ENCODE data around the gene CFLAR. TPM values are rescaled to one million over a fixed set of nuclear protein-coding genes. Genes with fewer than 3 reads are reported as not detected.
A peak's percentile ranks its signal among the peaks of the same experiment; 100 is the strongest.

CFLAR gene
- total RNA-seq, 1 experiment from 2014 or later: 7.6 TPM

- H4K91ac ChIP-seq (ENCODE audit: insufficient read length, low read depth, low read length): no peak overlapping the region
- H2BK20ac ChIP-seq (ENCODE audit: low read depth, low read length, poor library complexity, severe bottlenecking): no peak overlapping the region
- H3K27me3 ChIP-seq (ENCODE audit: insufficient read depth, low read length): no peaks in the 10 kb centered on the region
- H3K4ac ChIP-seq (ENCODE audit: low read depth, low read length): no peak overlapping the region
- H2BK12ac ChIP-seq (ENCODE audit: insufficient read length, low read depth, low read length): no peak overlapping the region
- no peaks in the 10 kb centered on the region for H3K79me1 ChIP-seq (ENCODE audit: insufficient read depth, low read depth, low read length, poor library complexity, severe bottlenecking)
- no peak overlapping the region for H4K5ac ChIP-seq (ENCODE audit: insufficient read length, low read depth, low read length)
- peaks cover 1% of the 10 kb centered on the region; the same call in 1 of the 2 replicates for H3K27me3 Mint-ChIP-seq (ENCODE audit: low read depth)
- H2AFZ ChIP-seq (ENCODE audit: low read length): no peak overlapping the region
- DNase-seq: no peak
- H3K9ac ChIP-seq (ENCODE audit: extremely low read depth, insufficient read length, low read length): peak overlapping the region; percentile 42
- H3K9me3 ChIP-seq (ENCODE audit: control insufficient read depth, low read depth, low read length): no peaks in the 10 kb centered on the region
- H4K8ac ChIP-seq (replicated peaks; ENCODE audit: insufficient read length, low read depth, low read length): no peak overlapping the region
- no peak overlapping the region for H3K23ac ChIP-seq (ENCODE audit: insufficient read length, low read depth, low read length)
- no peak overlapping the region for H3K56ac ChIP-seq (ENCODE audit: insufficient read length, low read depth, low read length)
- no peaks in the 10 kb centered on the region for H3K4me1 ChIP-seq (ENCODE audit: insufficient read depth, low read length)
- H3T11ph ChIP-seq (ENCODE audit: low read length): no peak overlapping the region
- no peak overlapping the region for H2AK5ac ChIP-seq (ENCODE audit: insufficient read length, low read length)
- TF ChIP-seq CTCF (conservative IDR thresholded peaks at IDR 0.05): no peak
- H3K4me1 Mint-ChIP-seq: peaks cover 13 to 28% of the 10 kb centered on the region in 2 experiments
- no CpG with 5 or more reads among the region's 21 CpGs for WGBS (ENCODE audit: extremely low coverage, insufficient read length, low lambda C conversion rate)
- H3K27ac Mint-ChIP-seq: peak overlapping the region; percentile 97 to 99 (median 97); a peak in 6 of 7 replicates
- H2BK5ac ChIP-seq (ENCODE audit: insufficient read length, low read length): no peak overlapping the region
- H3K4me2 ChIP-seq (ENCODE audit: insufficient read depth, insufficient read length, low read length): peak overlapping the region; percentile 70
- no peaks in the 10 kb centered on the region; a peak in 1 of 5 replicates for H3K9me3 Mint-ChIP-seq
- H3K4me3 Mint-ChIP-seq: peak overlapping the region; percentile 90 to 96
- no peak overlapping the region for H3K14ac ChIP-seq (ENCODE audit: insufficient read depth, low read length)
- H2BK120ac ChIP-seq (ENCODE audit: low read depth, low read length, poor library complexity, severe bottlenecking): no peak overlapping the region
- peaks cover 3% of the 10 kb centered on the region; the same call in 1 of the 2 replicates for H3K79me2 ChIP-seq (ENCODE audit: insufficient read depth, low read length)
- no peaks in the 10 kb centered on the region for H4K20me1 ChIP-seq (ENCODE audit: control insufficient read depth, insufficient read depth, insufficient read length)
- H3K23me2 ChIP-seq (ENCODE audit: insufficient read length, low read depth, low read length, poor library complexity, severe bottlenecking): peaks cover 5% of the 10 kb centered on the region
- no peak overlapping the region for H2BK15ac ChIP-seq (ENCODE audit: low read depth, low read length)
- H3K36me3 Mint-ChIP-seq (ENCODE audit: insufficient read depth in 1 of 3, low read depth in 3 of 3): no peaks in the 10 kb centered on the region
- no peak overlapping the region for H3K18ac ChIP-seq (ENCODE audit: insufficient read length, low read depth, low read length)
- no peak overlapping the region for H3K27ac ChIP-seq (ENCODE audit: insufficient read length, low read depth, low read length)
These were observed 45.0 kb upstream of the CFLAR start for GRCh38 chr2:201070948-201071478.

All from H9 (cell line).